T-helper 1 cell treated with Interleukin-12 subunit alpha and Interleukin-12 subunit beta and Interleukin-4 antibody, amounts not matched to agents 30 μg/mL and 1 μg/mL, for 36 hours (primary cell): ENCODE data around the gene CPEB1.
"Not testable (repeated sequence)": the region's sequence is repeated elsewhere in the genome, so short reads cannot be mapped to it uniquely, and the experiment has no call there.

Experiments
- H3K27ac Mint-ChIP-seq: one replicate; pipeline ENCODE4 v1.8.0; 2021; ENCODE audit warnings: mild to moderate bottlenecking, mixed read lengths
- H3K27me3 Mint-ChIP-seq: one replicate; pipeline ENCODE4 v1.8.0; 2021; ENCODE audit warnings: low read depth, mixed read lengths
- H3K36me3 Mint-ChIP-seq: one replicate; pipeline ENCODE4 v1.8.0; 2021; ENCODE audit warnings: low read depth, mixed read lengths
- H3K4me1 Mint-ChIP-seq: one replicate; pipeline ENCODE4 v1.8.0; 2021; ENCODE audit warnings: low read depth, mixed read lengths
- H3K4me3 Mint-ChIP-seq: one replicate; pipeline ENCODE4 v1.8.0; 2021; ENCODE audit warnings: mild to moderate bottlenecking, moderate library complexity, mixed read lengths
- H3K9me3 Mint-ChIP-seq: one replicate; pipeline ENCODE4 v1.8.0; 2021; ENCODE audit warnings: mixed read lengths

CPEB1 gene

DNA sequence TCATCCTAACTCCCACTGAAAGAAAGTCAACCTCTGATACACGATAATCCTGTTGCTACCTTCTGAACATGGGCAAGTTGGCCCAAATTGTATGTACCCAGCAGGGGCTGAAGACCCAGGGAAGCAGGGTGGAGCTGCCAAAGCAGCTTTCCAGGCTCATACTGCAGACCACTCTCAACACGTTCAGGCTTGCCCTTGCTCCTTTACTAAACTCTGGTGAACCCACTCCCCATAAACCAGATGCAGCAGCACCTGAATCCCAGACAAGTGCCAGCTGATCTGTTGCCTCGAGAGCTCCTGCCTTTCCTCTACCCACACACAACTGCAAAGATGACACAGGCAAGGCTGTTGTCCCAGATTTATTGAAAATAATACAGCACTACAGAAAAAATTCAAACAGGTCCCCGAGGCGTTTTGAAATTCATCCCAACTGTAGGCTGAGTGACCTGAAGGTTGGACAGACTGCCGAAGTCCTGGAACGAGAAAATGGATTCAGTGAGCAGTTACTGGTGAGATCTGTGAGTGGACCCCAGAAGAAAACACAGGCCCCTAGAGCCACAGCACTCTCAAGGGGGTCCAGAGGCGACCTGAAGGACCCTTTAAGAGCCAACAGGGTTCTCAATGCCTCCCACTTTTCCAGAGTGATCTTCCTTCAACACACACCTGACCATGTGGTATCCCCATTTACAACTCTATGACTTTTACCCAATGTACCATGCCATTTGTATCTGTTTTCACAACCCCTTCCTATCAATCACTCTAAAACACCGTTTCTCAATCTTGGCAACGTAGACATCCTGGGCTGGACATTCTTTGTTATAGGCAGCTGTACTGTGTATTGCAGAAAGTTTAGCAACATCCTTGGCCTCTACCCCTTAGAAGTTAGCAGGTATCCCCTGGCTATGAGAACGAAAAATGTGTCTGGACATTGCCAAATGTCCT lies 110.5 kb downstream of the CPEB1 start:
- Mint-ChIP-seq H3K9me3 (no peaks in the 10 kb centered on the region), H3K4me3 (peak overlapping the region; percentile 70), H3K36me3 (peaks cover 52% of the 10 kb centered on the region), H3K27ac (peak overlapping the region; percentile 78), H3K4me1 (peaks cover 26% of the 10 kb centered on the region), H3K27me3 (no peaks in the 10 kb centered on the region)

DNA sequence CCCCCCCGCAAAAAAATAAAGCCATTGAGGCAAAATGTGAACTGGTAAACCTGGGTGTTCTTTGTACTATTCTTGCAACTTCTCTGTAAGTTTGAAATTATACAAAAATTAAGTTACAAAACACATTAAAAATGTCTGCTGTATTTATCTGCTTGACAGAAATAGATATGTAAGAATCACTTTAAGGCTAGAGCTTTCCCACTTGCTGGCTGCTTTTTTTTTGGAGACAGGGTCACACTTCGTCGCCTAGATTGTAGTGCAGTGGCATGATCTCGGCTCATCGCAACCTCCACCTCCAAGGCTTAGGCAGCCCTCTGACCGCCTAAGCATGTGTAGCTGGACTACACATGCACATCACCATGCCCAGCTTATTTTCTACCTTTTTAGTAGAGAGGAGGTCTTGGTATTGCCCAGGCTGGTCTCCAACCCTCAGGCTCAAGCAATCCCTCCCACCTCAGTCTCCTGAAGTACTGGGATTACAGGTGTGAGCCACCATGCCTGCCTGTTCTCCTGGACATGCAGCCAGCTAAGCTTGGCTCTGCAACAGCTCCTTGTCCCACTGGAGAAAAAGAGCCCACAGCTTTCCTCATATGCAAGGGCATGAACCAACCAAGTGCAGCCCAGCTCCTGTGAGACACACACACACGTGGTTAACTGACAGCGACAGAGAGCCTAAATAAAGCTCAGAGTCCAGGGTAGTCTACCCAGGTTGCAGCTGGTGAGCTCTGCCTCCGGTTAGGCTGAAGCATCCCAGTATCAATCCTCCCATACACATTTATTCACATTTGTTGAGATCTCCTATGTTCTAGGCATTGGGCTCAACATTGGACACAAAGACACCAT lies 111.4 kb downstream of the CPEB1 start:
- Mint-ChIP-seq H3K9me3 (no peaks in the 10 kb centered on the region), H3K27ac (no peak overlapping the region), H3K4me1 (peaks cover 28% of the 10 kb centered on the region), H3K27me3 (no peaks in the 10 kb centered on the region), H3K4me3 (no peak overlapping the region), H3K36me3 (peaks cover 52% of the 10 kb centered on the region)

DNA sequence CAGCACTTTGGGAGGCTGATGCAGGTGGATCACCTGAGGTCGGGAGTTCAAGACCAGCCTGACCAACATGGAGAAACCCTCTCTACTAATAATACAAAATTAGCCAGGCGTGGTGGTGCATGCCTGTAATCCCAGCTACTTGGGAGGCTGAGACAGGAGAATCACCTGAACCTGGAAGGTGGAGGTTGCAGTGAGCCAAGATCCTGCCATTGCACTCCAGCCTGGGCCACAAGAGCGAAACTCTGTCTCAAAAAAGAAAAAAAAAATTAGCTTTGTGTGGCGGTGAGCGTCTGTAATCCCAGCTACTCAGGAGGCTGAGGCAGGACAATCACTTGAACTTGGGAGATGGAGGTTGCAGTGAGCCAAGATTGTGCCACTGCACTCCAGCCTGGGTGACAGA lies 112.0 kb downstream of the CPEB1 start:
- peaks cover 49% of the 10 kb centered on the region for H3K36me3 Mint-ChIP-seq
- not testable (repeated sequence) for H3K27me3 Mint-ChIP-seq, H3K27ac Mint-ChIP-seq, H3K9me3 Mint-ChIP-seq, H3K4me3 Mint-ChIP-seq
- peaks cover 31% of the 10 kb centered on the region for H3K4me1 Mint-ChIP-seq

DNA sequence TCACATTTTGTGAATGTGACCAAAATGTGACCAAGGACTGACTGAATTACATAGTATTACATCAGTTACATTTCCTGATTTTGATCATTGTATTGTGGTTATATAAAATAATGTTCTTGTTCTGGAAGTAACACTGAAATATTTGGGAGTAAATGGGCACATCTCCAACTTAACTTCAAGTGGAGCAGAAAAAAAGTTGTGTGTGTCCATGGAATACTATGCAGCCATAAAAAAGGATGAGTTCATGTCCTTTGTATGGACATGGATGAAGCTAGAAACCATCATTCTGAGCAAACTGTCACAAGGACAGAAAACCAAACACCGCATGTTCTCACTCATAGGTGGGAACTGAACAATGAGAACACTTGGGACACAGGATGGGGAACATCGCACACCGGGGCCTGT lies 112.7 kb downstream of the CPEB1 start:
- H3K27ac Mint-ChIP-seq = not testable (repeated sequence)

DNA sequence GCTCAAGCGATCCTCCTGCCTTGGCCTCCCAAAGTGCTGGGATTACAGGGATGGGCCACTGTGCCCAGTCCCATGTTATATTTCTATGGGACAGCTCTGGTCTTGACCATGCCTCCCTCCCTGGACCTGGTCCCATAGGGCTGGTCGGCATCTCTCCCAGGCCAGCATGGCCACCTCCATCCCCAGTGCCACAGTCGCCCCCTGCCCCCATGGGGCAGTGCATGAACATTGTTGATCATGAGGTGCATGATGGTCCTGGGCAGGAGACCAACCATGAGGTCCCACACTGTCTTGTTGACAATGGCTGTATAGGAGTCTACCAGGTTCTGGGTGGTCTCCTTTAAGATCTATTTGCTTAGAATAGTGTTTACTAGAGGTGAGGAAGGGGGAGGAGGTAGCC lies 113.4 kb downstream of the CPEB1 start:
- Mint-ChIP-seq H3K4me1 (peaks cover 25% of the 10 kb centered on the region), H3K4me3 (no peak overlapping the region), H3K36me3 (peaks cover 39% of the 10 kb centered on the region), H3K9me3 (no peaks in the 10 kb centered on the region), H3K27me3 (no peaks in the 10 kb centered on the region), H3K27ac (no peak overlapping the region)

More for the DNA sequence above, 112.7 kb downstream of the CPEB1 start:
- peaks cover 45% of the 10 kb centered on the region for H3K36me3 Mint-ChIP-seq
- H3K9me3 Mint-ChIP-seq, H3K27me3 Mint-ChIP-seq, H3K4me3 Mint-ChIP-seq: not testable (repeated sequence)
- H3K4me1 Mint-ChIP-seq = peaks cover 31% of the 10 kb centered on the region

DNA sequence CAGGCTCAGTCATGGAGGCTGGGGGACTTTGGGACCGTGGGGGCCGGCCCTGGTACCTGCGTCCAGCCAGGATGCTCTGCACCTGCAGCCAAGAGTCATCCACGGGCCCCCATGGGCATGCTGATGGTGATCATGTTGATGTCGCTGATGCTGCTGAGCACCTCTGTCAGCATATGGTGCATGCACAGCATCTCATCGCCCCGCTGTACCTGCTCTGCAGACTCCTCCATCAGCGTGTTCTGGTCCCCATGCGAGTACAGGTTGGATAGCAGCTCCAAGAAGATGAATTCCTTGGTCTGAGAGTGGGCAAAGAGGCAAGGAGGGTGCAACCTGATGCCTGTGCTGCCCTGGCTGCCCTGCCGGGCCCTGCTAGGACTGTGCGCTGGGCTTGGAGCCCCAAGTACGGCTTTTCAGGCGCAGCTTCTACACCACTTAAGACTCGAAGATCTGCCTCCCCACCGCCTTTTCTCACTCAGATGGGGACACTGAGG lies 114.1 kb downstream of the CPEB1 start:
- Mint-ChIP-seq H3K27me3 (no peaks in the 10 kb centered on the region), H3K27ac (no peak overlapping the region), H3K4me3 (no peak overlapping the region), H3K9me3 (no peaks in the 10 kb centered on the region), H3K36me3 (peaks cover 31% of the 10 kb centered on the region), H3K4me1 (peaks cover 17% of the 10 kb centered on the region)

DNA sequence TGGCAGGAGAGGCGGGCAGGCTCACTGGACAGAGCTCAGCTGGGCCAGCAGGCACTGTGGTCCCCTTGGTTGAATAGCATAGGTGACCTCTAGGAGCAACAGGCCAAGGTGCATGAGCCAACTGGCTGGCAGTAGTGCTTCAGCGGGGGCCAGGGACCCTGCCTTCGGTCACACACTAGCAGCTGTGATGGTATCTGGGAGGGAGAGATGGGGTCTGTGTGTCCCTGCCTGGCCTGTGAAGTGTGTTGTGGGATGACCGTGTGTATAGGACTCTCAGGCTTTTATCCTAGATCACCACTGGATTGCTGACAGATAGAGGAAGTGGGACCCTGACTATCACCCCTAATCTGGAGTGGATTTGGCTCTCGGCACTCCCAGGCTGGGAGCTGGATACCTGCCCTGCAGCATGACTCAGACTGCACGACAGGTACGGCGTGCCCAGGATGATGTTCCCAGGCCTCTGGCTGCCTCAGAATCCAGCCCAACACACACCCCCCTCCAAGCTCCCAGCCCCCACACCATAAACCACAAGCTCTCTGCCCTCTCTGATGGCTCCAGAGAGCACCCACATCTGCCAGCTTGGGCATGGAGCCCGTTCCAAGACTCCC lies 114.7 kb downstream of the CPEB1 start:
- Mint-ChIP-seq H3K4me1 (peaks cover 12% of the 10 kb centered on the region), H3K4me3 (no peak overlapping the region), H3K9me3 (no peaks in the 10 kb centered on the region), H3K36me3 (peaks cover 26% of the 10 kb centered on the region), H3K27me3 (no peaks in the 10 kb centered on the region), H3K27ac (no peak overlapping the region)

DNA sequence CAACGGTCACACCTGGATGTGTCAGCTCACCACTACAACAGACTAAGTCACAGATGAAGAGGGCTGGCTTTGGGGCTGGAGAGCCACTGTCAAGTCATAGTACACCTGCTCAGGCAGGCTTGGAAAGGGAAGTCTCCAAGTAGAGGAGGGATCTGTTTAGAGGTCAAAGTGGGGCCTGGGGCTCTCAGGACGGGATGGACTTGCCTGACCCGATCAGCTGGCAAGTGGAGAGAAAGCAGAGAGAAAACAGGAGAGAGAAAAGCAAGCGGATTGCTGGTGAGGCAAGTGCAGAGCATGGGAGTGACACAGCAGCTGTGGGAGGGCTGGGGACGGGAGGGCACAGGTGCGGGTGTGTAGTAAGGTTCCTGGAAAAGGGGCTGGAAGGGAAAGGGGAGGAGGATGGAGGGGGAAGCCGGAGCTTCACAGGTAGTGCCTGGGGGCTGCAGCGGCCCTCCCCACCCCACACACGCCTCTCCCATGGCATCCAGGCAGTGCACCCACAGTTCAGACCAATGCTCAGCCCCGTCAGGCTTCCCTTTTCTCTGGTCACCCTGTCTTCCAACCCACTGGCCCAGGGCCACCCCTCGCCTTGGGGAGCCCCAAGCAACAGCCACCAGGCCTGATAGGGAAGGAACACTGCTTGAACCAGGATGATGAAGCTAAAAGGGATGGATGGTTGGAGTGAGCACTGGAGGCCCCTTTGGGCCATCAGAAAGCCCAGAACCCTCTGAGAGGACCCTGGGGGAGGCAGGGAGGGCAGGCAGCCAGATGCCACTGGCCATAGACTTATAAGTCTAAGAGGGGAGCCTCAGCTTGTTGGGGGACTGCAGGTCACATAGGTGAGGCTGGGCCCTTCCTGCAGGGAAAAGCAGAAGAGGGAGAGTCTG lies 115.4 kb downstream of the CPEB1 start:
- Mint-ChIP-seq H3K36me3 (peaks cover 20% of the 10 kb centered on the region), H3K4me1 (peaks cover 6% of the 10 kb centered on the region), H3K4me3 (no peak overlapping the region), H3K27ac (peak overlapping the region; percentile 46), H3K27me3 (peaks cover 4% of the 10 kb centered on the region), H3K9me3 (no peaks in the 10 kb centered on the region)

DNA sequence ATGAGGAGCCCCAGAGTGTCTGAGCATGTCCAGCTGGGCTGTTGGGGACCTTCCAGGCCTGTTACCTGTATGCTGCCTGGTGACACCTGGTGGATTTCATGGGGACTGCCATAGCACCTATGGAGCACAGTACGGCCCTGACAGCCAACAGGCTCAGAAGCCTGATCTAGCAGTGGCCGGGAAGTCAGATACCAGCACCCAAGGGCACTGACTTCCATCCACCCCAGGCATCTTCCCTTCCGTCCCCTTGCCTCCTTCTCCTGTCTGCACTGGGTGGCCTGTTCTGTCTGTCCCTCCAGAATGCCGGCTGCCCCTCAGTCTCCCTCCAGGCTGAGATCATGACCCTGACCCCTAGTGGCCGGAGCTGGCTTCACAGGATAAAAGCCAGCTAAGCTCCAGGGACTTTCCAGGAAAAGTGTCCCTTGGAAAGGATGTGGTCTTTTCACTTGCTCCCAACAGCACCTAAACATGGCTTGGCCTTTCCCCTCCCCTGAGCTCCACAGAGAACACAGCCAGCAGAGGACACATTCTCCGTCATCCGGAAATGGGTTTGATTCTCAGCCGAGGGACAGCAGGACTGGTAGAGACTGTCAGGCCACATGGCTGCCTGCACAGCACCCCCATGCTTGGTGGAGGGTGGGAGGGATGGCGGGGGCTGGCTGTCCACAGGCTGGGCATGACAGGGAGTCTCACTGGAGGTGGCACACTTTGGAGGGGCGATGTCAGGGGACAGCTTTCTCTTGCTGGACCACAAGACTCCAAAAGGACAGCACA lies 116.4 kb downstream of the CPEB1 start:
- Mint-ChIP-seq H3K27me3 (peaks cover 4% of the 10 kb centered on the region), H3K4me1 (peaks cover 6% of the 10 kb centered on the region), H3K36me3 (peaks cover 14% of the 10 kb centered on the region), H3K4me3 (peak overlapping the region; percentile 32), H3K27ac (peak overlapping the region; percentile 46), H3K9me3 (no peaks in the 10 kb centered on the region)

DNA sequence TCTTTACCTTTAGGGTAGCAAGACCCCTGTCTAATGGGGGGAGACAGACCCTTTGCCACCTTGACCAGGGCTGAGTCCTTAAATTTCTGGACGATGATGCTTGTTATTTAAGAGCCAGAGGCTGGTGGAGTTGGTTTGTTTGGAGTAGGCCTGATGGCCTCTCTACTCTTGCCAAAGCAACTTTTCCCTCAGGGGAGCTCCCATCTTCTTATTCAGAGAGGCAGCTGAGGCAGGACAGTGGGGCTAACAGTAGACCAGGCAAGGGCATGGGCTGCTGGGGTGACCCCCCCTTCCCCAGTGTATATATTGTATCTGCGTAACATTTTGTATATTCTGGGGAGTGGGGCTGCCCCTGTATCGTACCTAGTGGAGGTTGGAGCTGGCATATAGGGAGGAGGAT lies 117.2 kb downstream of the CPEB1 start:
- no peak overlapping the region for H3K4me3 Mint-ChIP-seq
- peaks cover 10% of the 10 kb centered on the region for H3K36me3 Mint-ChIP-seq
- H3K27me3 Mint-ChIP-seq = peaks cover 4% of the 10 kb centered on the region
- no peak overlapping the region for H3K27ac Mint-ChIP-seq
- H3K4me1 Mint-ChIP-seq = peaks cover 6% of the 10 kb centered on the region
- no peaks in the 10 kb centered on the region for H3K9me3 Mint-ChIP-seq

DNA sequence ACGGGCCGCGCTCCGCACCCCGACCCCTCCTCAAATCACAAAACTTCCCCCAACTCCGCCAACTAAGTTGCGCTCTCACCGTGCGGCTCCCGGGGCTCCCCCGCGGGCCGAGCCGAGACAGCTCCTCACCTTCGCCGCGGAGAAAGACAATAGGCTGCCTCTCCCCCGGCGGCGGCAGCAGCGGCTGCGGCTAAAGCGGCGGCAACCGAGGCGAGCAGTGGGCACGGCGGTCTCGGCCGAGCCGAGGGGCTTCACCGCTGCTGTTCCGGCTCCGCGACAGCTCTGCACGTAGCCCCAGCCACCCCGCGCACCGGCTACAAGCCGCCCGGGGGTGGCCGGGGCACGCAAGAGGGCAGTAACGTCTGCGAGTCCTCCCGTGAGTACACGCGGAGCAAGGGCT lies 133.6 kb downstream of the CPEB1 start:
- H3K27ac Mint-ChIP-seq, H3K4me3 Mint-ChIP-seq, H3K27me3 Mint-ChIP-seq, H3K4me1 Mint-ChIP-seq, H3K9me3 Mint-ChIP-seq, H3K36me3 Mint-ChIP-seq: not testable (repeated sequence)

DNA sequence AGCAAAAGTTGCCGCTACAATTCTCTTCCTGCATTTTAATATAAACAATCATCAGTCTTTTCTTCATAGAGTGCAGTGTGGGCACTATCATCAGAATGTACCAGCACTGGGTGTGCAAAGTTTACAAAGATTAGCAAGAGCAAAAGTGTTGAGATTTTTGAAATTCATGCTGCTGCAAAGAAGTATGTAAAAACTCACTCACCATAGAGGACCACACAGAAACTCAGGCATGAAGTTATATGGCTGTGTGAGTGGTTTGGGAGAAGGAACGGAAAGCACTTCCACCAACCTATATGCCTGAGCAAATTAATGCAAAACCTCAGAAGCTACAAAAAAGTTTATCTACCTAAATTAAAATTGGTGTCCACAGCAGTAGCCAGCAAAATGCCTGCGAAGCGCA lies 139.5 kb downstream of the CPEB1 start:
- H3K27ac Mint-ChIP-seq, H3K27me3 Mint-ChIP-seq, H3K36me3 Mint-ChIP-seq: not testable (repeated sequence)

DNA sequence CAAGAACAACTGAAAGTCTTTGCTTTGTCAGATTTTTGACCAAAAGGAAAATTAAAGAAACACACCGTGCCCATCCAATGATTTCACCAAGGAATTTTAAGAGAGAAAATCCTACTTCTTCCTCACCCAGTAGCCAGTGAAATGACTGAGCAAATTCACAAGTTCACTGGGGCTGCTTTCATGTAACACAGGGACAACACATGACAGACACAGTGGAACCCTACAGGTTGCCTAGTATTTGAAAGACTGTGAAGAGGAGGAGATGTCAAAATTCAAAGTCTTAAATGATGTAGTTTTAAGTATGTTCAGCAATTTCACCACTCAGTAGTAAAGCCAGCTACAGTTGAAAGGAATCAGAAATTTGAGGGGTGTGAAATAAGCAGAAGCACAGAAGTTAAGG lies 140.1 kb downstream of the CPEB1 start:
- H3K9me3 Mint-ChIP-seq, H3K4me3 Mint-ChIP-seq, H3K36me3 Mint-ChIP-seq, H3K4me1 Mint-ChIP-seq, H3K27me3 Mint-ChIP-seq, H3K27ac Mint-ChIP-seq: not testable (repeated sequence)

More for the DNA sequence above, 139.5 kb downstream of the CPEB1 start:
- H3K4me3 Mint-ChIP-seq, H3K4me1 Mint-ChIP-seq, H3K9me3 Mint-ChIP-seq: not testable (repeated sequence)
